ENCODE results near the gene BEX1. TPM values are rescaled to one million over a fixed set of nuclear protein-coding genes. Genes with fewer than 3 reads are reported as not detected.

Gene BEX1
- total and polyA plus RNA-seq, 9 of the 15 experiments (the other 6 are each of a cell fraction or from before 2014, with no cell fraction given), result not detected

- no peak for TF ChIP-seq NFXL1 (CRISPR knock-in tag; IDR thresholded peaks at IDR 0.05)
- no peak for TF ChIP-seq NR2F6 (CRISPR knock-in tag; IDR thresholded peaks at IDR 0.05)
- no peak for TF ChIP-seq ZNF174 (CRISPR knock-in tag; IDR thresholded peaks at IDR 0.05)
- TF ChIP-seq ZNF239 (CRISPR knock-in tag; IDR thresholded peaks at IDR 0.05), result peak; percentile 40; the same call in 1 of the 2 replicates
- 0 out of 2 replicates have a peak, but pooled peaks have one; percentile 21 for TF ChIP-seq GMEB1 (CRISPR knock-in tag; IDR thresholded peaks at IDR 0.05)
- no peak for TF ChIP-seq ZNF143 (CRISPR knock-in tag; IDR thresholded peaks at IDR 0.05)
- no peak for TF ChIP-seq MECOM (CRISPR knock-in tag; IDR thresholded peaks at IDR 0.05)
- no peak for TF ChIP-seq GTF2B (IDR thresholded peaks at IDR 0.05; ENCODE audit: extremely low read depth, insufficient read length)
- peak; percentile 88; the same call in 1 of the 2 replicates for TF ChIP-seq ZNF584 (CRISPR knock-in tag; IDR thresholded peaks at IDR 0.05; ENCODE audit: low read depth)
- no peak for TF ChIP-seq JUND (IDR thresholded peaks at IDR 0.05; ENCODE audit: borderline replicate concordance, low read depth, low read length)
- peak; percentile 43; the same call in 1 of the 3 replicates for TF ChIP-seq JUND (tag; IDR thresholded peaks at IDR 0.05; ENCODE audit: borderline replicate concordance, low read depth, low read length)
- TF ChIP-seq MNT (conservative IDR thresholded peaks at IDR 0.05), result peak in 1 of 2 experiments; percentile 63; a peak in 2 of 4 replicates
- TF ChIP-seq MBD2 (IDR thresholded peaks at IDR 0.05; ENCODE audit: borderline replicate concordance, low read depth), result peak; percentile 69
- TF ChIP-seq ZNF449 (CRISPR knock-in tag; IDR thresholded peaks at IDR 0.05), result 0 out of 2 replicates have a peak, but pooled peaks have one; percentile 27
- TF ChIP-seq ZBTB7A (IDR thresholded peaks at IDR 0.05; ENCODE audit: borderline replicate concordance, control insufficient read depth, low read depth, low read length), result no peak
- peak in 1 of 2 experiments; percentile 50; a peak in 1 of 4 replicates for TF ChIP-seq MCM7 (IDR thresholded peaks at IDR 0.05)
- TF ChIP-seq MTA2 (IDR thresholded peaks at IDR 0.05; ENCODE audit: low read depth), result peak; percentile 97
- TF ChIP-seq L3MBTL2 (IDR thresholded peaks at IDR 0.05), result peak; percentile 31; the same call in 1 of the 2 replicates
- peak in 1 of 2 experiments; percentile 22; a peak in 1 of 4 replicates for TF ChIP-seq FOXK2 (conservative IDR thresholded peaks at IDR 0.05 in 1 of 2, IDR thresholded peaks at IDR 0.05 in 1 of 2; ENCODE audit: low read depth in 2 of 2)
- peak; percentile 86 for TF ChIP-seq CTBP1 (IDR thresholded peaks at IDR 0.05; ENCODE audit: borderline replicate concordance)
- TF ChIP-seq ZFP36 (IDR thresholded peaks at IDR 0.05; ENCODE audit: low read depth, low read length, partially characterized antibody), result no peak
- 0 out of 2 replicates have a peak, but pooled peaks have one; percentile 38 for TF ChIP-seq MEF2A (IDR thresholded peaks at IDR 0.05; ENCODE audit: control insufficient read depth, low read depth, low read length)
- TF ChIP-seq NONO (IDR thresholded peaks at IDR 0.05; ENCODE audit: low read depth in 2 of 2, low read length in 1 of 2), result peak in 1 of 2 experiments; percentile 94; a peak in 2 of 4 replicates
These were observed 37.5 kb upstream of the BEX1 start (continued) for GRCh38 chrX:103101299-103102042.
